Measurements from ENCODE around the gene ZFP42. TPM values are rescaled to one million over a fixed set of nuclear protein-coding genes. Genes with fewer than 3 reads are reported as not detected.

Gene ZFP42
- total and polyA plus RNA-seq, 2 donors, result 0.02 to 0.05 TPM

GRCh38 chr4:188015025-188015940, 19.7 kb downstream of the ZFP42 start:
- no peak for DNase-seq (ENCODE audit: low read depth in 6 of 9, low spot score in 9 of 9)
- Histone ChIP-seq H3K27ac (ENCODE audit: low read depth in 1 of 2, low read length in 1 of 2) (no peak overlapping the region), H3K4me1 (ENCODE audit: control insufficient read depth in 2 of 2, insufficient read depth in 2 of 2, low read length in 2 of 2) (no peaks in the 10 kb centered on the region), H3K4me3 (ENCODE audit: low read length in 2 of 2) (no peak overlapping the region), H3K27me3 (ENCODE audit: control insufficient read depth in 2 of 2, insufficient read depth in 1 of 2, low read length in 1 of 2) (no peaks in the 10 kb centered on the region), H3K9me3 (ENCODE audit: control insufficient read depth in 2 of 2, insufficient read depth in 1 of 2, low read length in 1 of 2) (peaks cover 1 to 3% of the 10 kb centered on the region in 2 donors), H3K36me3 (ENCODE audit: control insufficient read depth in 2 of 2, insufficient read depth in 2 of 2, low read length in 1 of 2) (no peaks in the 10 kb centered on the region)
- WGBS, result 87% methylated on average over 14 of the region's 14 CpGs

GRCh38 chr4:188016754-188017153, 21.2 kb downstream of the ZFP42 start:
- Histone ChIP-seq H3K4me3 (ENCODE audit: low read length in 2 of 2) (no peak overlapping the region), H3K27ac (ENCODE audit: low read depth in 1 of 2, low read length in 1 of 2) (no peak overlapping the region), H3K36me3 (ENCODE audit: control insufficient read depth in 2 of 2, insufficient read depth in 2 of 2, low read length in 1 of 2) (no peaks in the 10 kb centered on the region), H3K9me3 (ENCODE audit: control insufficient read depth in 2 of 2, insufficient read depth in 1 of 2, low read length in 1 of 2) (peaks cover 1 to 3% of the 10 kb centered on the region in 2 donors), H3K27me3 (ENCODE audit: control insufficient read depth in 2 of 2, insufficient read depth in 1 of 2, low read length in 1 of 2) (no peaks in the 10 kb centered on the region), H3K4me1 (ENCODE audit: control insufficient read depth in 2 of 2, insufficient read depth in 2 of 2, low read length in 2 of 2) (no peaks in the 10 kb centered on the region)
- no peak for DNase-seq (ENCODE audit: low read depth in 6 of 9, low spot score in 9 of 9)
- WGBS, result 28% methylated on average over 7 of the region's 7 CpGs

GRCh38 chr4:188018262-188018661, 22.7 kb downstream of the ZFP42 start:
- no peak for DNase-seq (ENCODE audit: low read depth in 6 of 9, low spot score in 9 of 9)
- Histone ChIP-seq H3K4me3 (ENCODE audit: low read length in 2 of 2) (no peak overlapping the region), H3K27ac (ENCODE audit: low read depth in 1 of 2, low read length in 1 of 2) (no peak overlapping the region), H3K36me3 (ENCODE audit: control insufficient read depth in 2 of 2, insufficient read depth in 2 of 2, low read length in 1 of 2) (no peaks in the 10 kb centered on the region), H3K4me1 (ENCODE audit: control insufficient read depth in 2 of 2, insufficient read depth in 2 of 2, low read length in 2 of 2) (no peaks in the 10 kb centered on the region), H3K27me3 (ENCODE audit: control insufficient read depth in 2 of 2, insufficient read depth in 1 of 2, low read length in 1 of 2) (no peaks in the 10 kb centered on the region), H3K9me3 (ENCODE audit: control insufficient read depth in 2 of 2, insufficient read depth in 1 of 2, low read length in 1 of 2) (peaks cover 0 to 1% of the 10 kb centered on the region in 2 donors)
- WGBS, result 86% methylated on average over 6 of the region's 6 CpGs

- no peaks in the 10 kb centered on the region for H3K36me3 ChIP-seq (ENCODE audit: control insufficient read depth in 2 of 2, insufficient read depth in 2 of 2, low read length in 1 of 2)
- peaks cover 0 to 1% of the 10 kb centered on the region in 2 donors for H3K9me3 ChIP-seq (ENCODE audit: control insufficient read depth in 2 of 2, insufficient read depth in 1 of 2, low read length in 1 of 2)
- no peaks in the 10 kb centered on the region for H3K4me1 ChIP-seq (ENCODE audit: control insufficient read depth in 2 of 2, insufficient read depth in 2 of 2, low read length in 2 of 2)
- H3K27me3 ChIP-seq (ENCODE audit: control insufficient read depth in 2 of 2, insufficient read depth in 1 of 2, low read length in 1 of 2), result no peaks in the 10 kb centered on the region
- no peak for DNase-seq (ENCODE audit: low read depth in 6 of 9, low spot score in 9 of 9)
- no peak overlapping the region for H3K27ac ChIP-seq (ENCODE audit: low read depth in 1 of 2, low read length in 1 of 2)
- H3K4me3 ChIP-seq (ENCODE audit: low read length in 2 of 2), result no peak overlapping the region
- WGBS, result 53% methylated on average over 5 of the region's 5 CpGs
Measured at GRCh38 chr4:188021548-188022249, 26.1 kb downstream of the ZFP42 start.

GRCh38 chr4:188023682-188024081, 28.1 kb downstream of the ZFP42 start:
- H3K27me3 ChIP-seq (ENCODE audit: control insufficient read depth in 2 of 2, insufficient read depth in 1 of 2, low read length in 1 of 2), result no peaks in the 10 kb centered on the region
- no peak for DNase-seq (ENCODE audit: low read depth in 6 of 9, low spot score in 9 of 9)
- H3K4me3 ChIP-seq (ENCODE audit: low read length in 2 of 2), result no peak overlapping the region
- peaks cover 0 to 1% of the 10 kb centered on the region in 2 donors for H3K9me3 ChIP-seq (ENCODE audit: control insufficient read depth in 2 of 2, insufficient read depth in 1 of 2, low read length in 1 of 2)
- H3K4me1 ChIP-seq (ENCODE audit: control insufficient read depth in 2 of 2, insufficient read depth in 2 of 2, low read length in 2 of 2), result no peaks in the 10 kb centered on the region
- H3K36me3 ChIP-seq (ENCODE audit: control insufficient read depth in 2 of 2, insufficient read depth in 2 of 2, low read length in 1 of 2), result no peaks in the 10 kb centered on the region
- no peak overlapping the region for H3K27ac ChIP-seq (ENCODE audit: low read depth in 1 of 2, low read length in 1 of 2)
- WGBS, result 93% methylated on average over 6 of the region's 6 CpGs

DNA sequence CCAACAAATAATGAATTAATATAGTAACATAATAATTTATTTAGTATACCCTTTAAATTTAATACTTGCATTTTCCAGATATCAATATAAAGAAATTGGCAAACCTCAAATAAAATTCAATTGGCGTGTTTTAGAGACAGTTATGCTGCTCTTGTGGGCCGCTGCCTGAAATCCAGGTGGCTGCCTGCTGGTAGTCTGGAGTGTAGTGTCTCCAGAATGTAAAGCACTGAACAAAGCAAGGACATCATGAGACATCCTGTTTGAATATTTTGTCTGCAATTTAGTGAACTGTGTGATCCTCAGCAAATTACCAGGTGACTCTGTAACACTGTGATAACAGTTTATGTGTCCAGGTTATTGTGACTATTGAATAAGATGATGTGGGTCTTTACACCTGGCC, 29.9 kb downstream of the ZFP42 start:
- WGBS, result 94% methylated on average over 2 of the region's 2 CpGs
- no peaks in the 10 kb centered on the region for H3K27me3 ChIP-seq (ENCODE audit: control insufficient read depth in 2 of 2, insufficient read depth in 1 of 2, low read length in 1 of 2)
- no peaks in the 10 kb centered on the region for H3K36me3 ChIP-seq (ENCODE audit: control insufficient read depth in 2 of 2, insufficient read depth in 2 of 2, low read length in 1 of 2)
- no peak overlapping the region for H3K27ac ChIP-seq (ENCODE audit: low read depth in 1 of 2, low read length in 1 of 2)
- no peaks in the 10 kb centered on the region for H3K4me1 ChIP-seq (ENCODE audit: control insufficient read depth in 2 of 2, insufficient read depth in 2 of 2, low read length in 2 of 2)
- H3K9me3 ChIP-seq (ENCODE audit: control insufficient read depth in 2 of 2, insufficient read depth in 1 of 2, low read length in 1 of 2), result peaks cover 1 to 4% of the 10 kb centered on the region in 2 donors
- H3K4me3 ChIP-seq (ENCODE audit: low read length in 2 of 2), result no peak overlapping the region
- no peak for DNase-seq (ENCODE audit: low read depth in 6 of 9, low spot score in 9 of 9)

DNA sequence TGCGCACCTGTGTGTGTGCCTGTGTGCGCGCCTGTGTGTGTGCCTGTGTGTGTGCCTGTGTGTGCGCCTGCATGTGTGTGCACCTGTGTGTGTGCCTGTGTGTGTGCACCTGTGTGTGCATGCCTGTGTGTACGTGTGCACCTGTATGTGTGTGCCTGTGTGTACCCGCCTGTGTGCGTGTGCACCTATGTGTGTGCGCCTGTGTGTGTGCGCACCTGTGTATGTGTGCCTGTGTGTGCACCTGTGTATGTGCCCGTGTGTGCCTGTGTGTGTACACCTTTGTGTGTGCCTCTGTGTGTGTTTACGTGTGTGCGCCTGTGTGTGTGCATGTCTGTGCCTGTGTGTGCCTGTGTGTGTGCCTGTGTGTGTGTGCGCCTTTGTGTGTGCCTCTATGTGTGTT, 33.5 kb downstream of the ZFP42 start:
- H3K4me1 ChIP-seq (ENCODE audit: control insufficient read depth in 2 of 2, insufficient read depth in 2 of 2, low read length in 2 of 2), result no peaks in the 10 kb centered on the region
- H3K4me3 ChIP-seq (ENCODE audit: low read length in 2 of 2), result no peak overlapping the region
- no peak for DNase-seq (ENCODE audit: low read depth in 6 of 9, low spot score in 9 of 9)
- no peak overlapping the region for H3K27ac ChIP-seq (ENCODE audit: low read depth in 1 of 2, low read length in 1 of 2)
- H3K9me3 ChIP-seq (ENCODE audit: control insufficient read depth in 2 of 2, insufficient read depth in 1 of 2, low read length in 1 of 2), result peaks cover 1 to 4% of the 10 kb centered on the region in 2 donors
- H3K36me3 ChIP-seq (ENCODE audit: control insufficient read depth in 2 of 2, insufficient read depth in 2 of 2, low read length in 1 of 2), result no peaks in the 10 kb centered on the region
- WGBS, result 97% methylated on average over 13 of the region's 13 CpGs
- H3K27me3 ChIP-seq (ENCODE audit: control insufficient read depth in 2 of 2, insufficient read depth in 1 of 2, low read length in 1 of 2), result peaks cover 0 to 6% of the 10 kb centered on the region in 2 donors

- no peaks in the 10 kb centered on the region for H3K36me3 ChIP-seq (ENCODE audit: control insufficient read depth in 2 of 2, insufficient read depth in 2 of 2, low read length in 1 of 2)
- H3K27me3 ChIP-seq (ENCODE audit: control insufficient read depth in 2 of 2, insufficient read depth in 1 of 2, low read length in 1 of 2), result peaks cover 0 to 6% of the 10 kb centered on the region in 2 donors
- H3K4me3 ChIP-seq (ENCODE audit: low read length in 2 of 2), result no peak overlapping the region
- DNase-seq (ENCODE audit: low read depth in 6 of 9, low spot score in 9 of 9), result no peak
- no peak overlapping the region for H3K27ac ChIP-seq (ENCODE audit: low read depth in 1 of 2, low read length in 1 of 2)
- H3K4me1 ChIP-seq (ENCODE audit: control insufficient read depth in 2 of 2, insufficient read depth in 2 of 2, low read length in 2 of 2), result no peaks in the 10 kb centered on the region
- 92% methylated on average over 3 of the region's 3 CpGs for WGBS
- H3K9me3 ChIP-seq (ENCODE audit: control insufficient read depth in 2 of 2, insufficient read depth in 1 of 2, low read length in 1 of 2), result peaks cover 1 to 4% of the 10 kb centered on the region in 2 donors
Measured at GRCh38 chr4:188030401-188030800, 34.8 kb downstream of the ZFP42 start.

GRCh38 chr4:188031751-188032150, 36.2 kb downstream of the ZFP42 start:
- H3K27ac ChIP-seq (ENCODE audit: low read depth in 1 of 2, low read length in 1 of 2), result no peak overlapping the region
- no peak for DNase-seq (ENCODE audit: low read depth in 6 of 9, low spot score in 9 of 9)
- no peak overlapping the region for H3K4me3 ChIP-seq (ENCODE audit: low read length in 2 of 2)
- H3K9me3 ChIP-seq (ENCODE audit: control insufficient read depth in 2 of 2, insufficient read depth in 1 of 2, low read length in 1 of 2), result peaks cover 1 to 6% of the 10 kb centered on the region in 2 donors
- peaks cover 0 to 6% of the 10 kb centered on the region in 2 donors for H3K27me3 ChIP-seq (ENCODE audit: control insufficient read depth in 2 of 2, insufficient read depth in 1 of 2, low read length in 1 of 2)
- WGBS, result 13% methylated on average over 18 of the region's 18 CpGs
- no peaks in the 10 kb centered on the region for H3K4me1 ChIP-seq (ENCODE audit: control insufficient read depth in 2 of 2, insufficient read depth in 2 of 2, low read length in 2 of 2)
- H3K36me3 ChIP-seq (ENCODE audit: control insufficient read depth in 2 of 2, insufficient read depth in 2 of 2, low read length in 1 of 2), result no peaks in the 10 kb centered on the region
